Measurements from ENCODE around the gene DMPK.
A peak's percentile ranks its signal among the peaks of the same experiment; 100 is the strongest.

Gene DMPK

GRCh38 chr19:45765702-45766295 is 16.5 kb downstream of the DMPK start:
- Histone ChIP-seq H3K27me3 (ENCODE audit: control insufficient read depth in 5 of 5, insufficient read depth in 4 of 5, low read length in 5 of 5) (peaks cover 0 to 16% (median 5%) of the 10 kb centered on the region in 5 donors), H3K36me3 (ENCODE audit: control insufficient read depth in 5 of 5, insufficient read depth in 5 of 5, low read length in 5 of 5) (peaks cover 0 to 5% (median 0%) of the 10 kb centered on the region in 5 donors), H3K9ac (ENCODE audit: low read length in 5 of 5) (peak overlapping the region in 1 of 5 donors; percentile 79), H3K4me1 (ENCODE audit: control insufficient read depth in 5 of 5, insufficient read depth in 5 of 5, low read length in 5 of 5) (peaks cover 0 to 53% (median 47%) of the 10 kb centered on the region in 5 donors), H3K9me3 (ENCODE audit: control insufficient read depth in 5 of 5, low read length in 5 of 5) (no peaks in the 10 kb centered on the region), H3K27ac (ENCODE audit: low read depth, low read length) (no peak overlapping the region), H3K4me3 (ENCODE audit: low read depth in 1 of 5, low read length in 5 of 5) (no peak overlapping the region)

GRCh38 chr19:45764945-45765701 is 17.2 kb downstream of the DMPK start:
- Histone ChIP-seq H3K9me3 (ENCODE audit: control insufficient read depth in 5 of 5, low read length in 5 of 5) (no peaks in the 10 kb centered on the region), H3K36me3 (ENCODE audit: control insufficient read depth in 5 of 5, insufficient read depth in 5 of 5, low read length in 5 of 5) (peaks cover 0 to 5% (median 0%) of the 10 kb centered on the region in 5 donors), H3K27me3 (ENCODE audit: control insufficient read depth in 5 of 5, insufficient read depth in 4 of 5, low read length in 5 of 5) (peaks cover 0 to 16% (median 5%) of the 10 kb centered on the region in 5 donors), H3K4me1 (ENCODE audit: control insufficient read depth in 5 of 5, insufficient read depth in 5 of 5, low read length in 5 of 5) (peaks cover 0 to 47% (median 41%) of the 10 kb centered on the region in 5 donors), H3K27ac (ENCODE audit: low read depth, low read length) (no peak overlapping the region), H3K9ac (ENCODE audit: low read length in 5 of 5) (peak overlapping the region in 1 of 5 donors; percentile 5), H3K4me3 (ENCODE audit: low read depth in 1 of 5, low read length in 5 of 5) (no peak overlapping the region)

- Histone ChIP-seq H3K27me3 (ENCODE audit: control insufficient read depth in 5 of 5, insufficient read depth in 4 of 5, low read length in 5 of 5) (peaks cover 0 to 16% (median 5%) of the 10 kb centered on the region in 5 donors), H3K4me3 (ENCODE audit: low read depth in 1 of 5, low read length in 5 of 5) (no peak overlapping the region), H3K4me1 (ENCODE audit: control insufficient read depth in 5 of 5, insufficient read depth in 5 of 5, low read length in 5 of 5) (peaks cover 0 to 41% (median 35%) of the 10 kb centered on the region in 5 donors), H3K9ac (ENCODE audit: low read length in 5 of 5) (peak overlapping the region in 1 of 5 donors; percentile 8), H3K9me3 (ENCODE audit: control insufficient read depth in 5 of 5, low read length in 5 of 5) (no peaks in the 10 kb centered on the region), H3K27ac (ENCODE audit: low read depth, low read length) (no peak overlapping the region), H3K36me3 (ENCODE audit: control insufficient read depth in 5 of 5, insufficient read depth in 5 of 5, low read length in 5 of 5) (peaks cover 0 to 5% (median 0%) of the 10 kb centered on the region in 5 donors)
Observed at GRCh38 chr19:45764475-45764874, 17.8 kb downstream of the DMPK start.

- no peak overlapping the region for H3K27ac ChIP-seq (ENCODE audit: low read depth, low read length)
- peaks cover 0 to 19% (median 5%) of the 10 kb centered on the region in 5 donors for H3K27me3 ChIP-seq (ENCODE audit: control insufficient read depth in 5 of 5, insufficient read depth in 4 of 5, low read length in 5 of 5)
- H3K9ac ChIP-seq (ENCODE audit: low read length in 5 of 5) = peak overlapping the region in 2 of 5 donors; percentile 3 to 8
- H3K36me3 ChIP-seq (ENCODE audit: control insufficient read depth in 5 of 5, insufficient read depth in 5 of 5, low read length in 5 of 5) = peaks cover 0 to 5% (median 0%) of the 10 kb centered on the region in 5 donors
- H3K4me1 ChIP-seq (ENCODE audit: control insufficient read depth in 5 of 5, insufficient read depth in 5 of 5, low read length in 5 of 5) = peaks cover 0 to 37% (median 35%) of the 10 kb centered on the region in 5 donors
- H3K4me3 ChIP-seq (ENCODE audit: low read depth in 1 of 5, low read length in 5 of 5) = no peak overlapping the region
- H3K9me3 ChIP-seq (ENCODE audit: control insufficient read depth in 5 of 5, low read length in 5 of 5) = no peaks in the 10 kb centered on the region
Observed at GRCh38 chr19:45763691-45764294, 18.5 kb downstream of the DMPK start.

- peaks cover 0 to 20% (median 5%) of the 10 kb centered on the region in 5 donors for H3K27me3 ChIP-seq (ENCODE audit: control insufficient read depth in 5 of 5, insufficient read depth in 4 of 5, low read length in 5 of 5)
- no peak overlapping the region for H3K4me3 ChIP-seq (ENCODE audit: low read depth in 1 of 5, low read length in 5 of 5)
- no peak overlapping the region for H3K9ac ChIP-seq (ENCODE audit: low read length in 5 of 5)
- H3K36me3 ChIP-seq (ENCODE audit: control insufficient read depth in 5 of 5, insufficient read depth in 5 of 5, low read length in 5 of 5) = peaks cover 0 to 5% (median 0%) of the 10 kb centered on the region in 5 donors
- H3K4me1 ChIP-seq (ENCODE audit: control insufficient read depth in 5 of 5, insufficient read depth in 5 of 5, low read length in 5 of 5) = peaks cover 0 to 36% (median 32%) of the 10 kb centered on the region in 5 donors
- no peak overlapping the region for H3K27ac ChIP-seq (ENCODE audit: low read depth, low read length)
- H3K9me3 ChIP-seq (ENCODE audit: control insufficient read depth in 5 of 5, low read length in 5 of 5) = no peaks in the 10 kb centered on the region
Observed at GRCh38 chr19:45762870-45763631, 19.2 kb downstream of the DMPK start.

GRCh38 chr19:45761714-45762113 is 20.6 kb downstream of the DMPK start:
- no peaks in the 10 kb centered on the region for H3K9me3 ChIP-seq (ENCODE audit: control insufficient read depth in 5 of 5, low read length in 5 of 5)
- H3K36me3 ChIP-seq (ENCODE audit: control insufficient read depth in 5 of 5, insufficient read depth in 5 of 5, low read length in 5 of 5) = peaks cover 0 to 5% (median 0%) of the 10 kb centered on the region in 5 donors
- H3K4me1 ChIP-seq (ENCODE audit: control insufficient read depth in 5 of 5, insufficient read depth in 5 of 5, low read length in 5 of 5) = peaks cover 0 to 22% (median 19%) of the 10 kb centered on the region in 5 donors
- H3K9ac ChIP-seq (ENCODE audit: low read length in 5 of 5) = no peak overlapping the region
- peaks cover 0 to 20% (median 5%) of the 10 kb centered on the region in 5 donors for H3K27me3 ChIP-seq (ENCODE audit: control insufficient read depth in 5 of 5, insufficient read depth in 4 of 5, low read length in 5 of 5)
- H3K27ac ChIP-seq (ENCODE audit: low read depth, low read length) = no peak overlapping the region
- no peak overlapping the region for H3K4me3 ChIP-seq (ENCODE audit: low read depth in 1 of 5, low read length in 5 of 5)

- H3K27me3 ChIP-seq (ENCODE audit: control insufficient read depth in 5 of 5, insufficient read depth in 4 of 5, low read length in 5 of 5) = peaks cover 0 to 14% (median 5%) of the 10 kb centered on the region in 5 donors
- peak overlapping the region in 1 of 5 donors; percentile 14 for H3K9ac ChIP-seq (ENCODE audit: low read length in 5 of 5)
- H3K9me3 ChIP-seq (ENCODE audit: control insufficient read depth in 5 of 5, low read length in 5 of 5) = no peaks in the 10 kb centered on the region
- H3K27ac ChIP-seq (ENCODE audit: low read depth, low read length) = no peak overlapping the region
- H3K4me3 ChIP-seq (ENCODE audit: low read depth in 1 of 5, low read length in 5 of 5) = no peak overlapping the region
- peaks cover 0 to 2% (median 1%) of the 10 kb centered on the region in 5 donors for H3K4me1 ChIP-seq (ENCODE audit: control insufficient read depth in 5 of 5, insufficient read depth in 5 of 5, low read length in 5 of 5)
- H3K36me3 ChIP-seq (ENCODE audit: control insufficient read depth in 5 of 5, insufficient read depth in 5 of 5, low read length in 5 of 5) = no peaks in the 10 kb centered on the region
Observed at GRCh38 chr19:45758921-45759320, 23.4 kb downstream of the DMPK start.

GRCh38 chr19:45757695-45758094 is 24.6 kb downstream of the DMPK start:
- Histone ChIP-seq H3K36me3 (ENCODE audit: control insufficient read depth in 5 of 5, insufficient read depth in 5 of 5, low read length in 5 of 5) (no peaks in the 10 kb centered on the region), H3K4me1 (ENCODE audit: control insufficient read depth in 5 of 5, insufficient read depth in 5 of 5, low read length in 5 of 5) (no peaks in the 10 kb centered on the region), H3K9ac (ENCODE audit: low read length in 5 of 5) (no peak overlapping the region), H3K4me3 (ENCODE audit: low read depth in 1 of 5, low read length in 5 of 5) (no peak overlapping the region), H3K27ac (ENCODE audit: low read depth, low read length) (no peak overlapping the region), H3K9me3 (ENCODE audit: control insufficient read depth in 5 of 5, low read length in 5 of 5) (no peaks in the 10 kb centered on the region), H3K27me3 (ENCODE audit: control insufficient read depth in 5 of 5, insufficient read depth in 4 of 5, low read length in 5 of 5) (peaks cover 0 to 5% (median 0%) of the 10 kb centered on the region in 5 donors)

- H3K36me3 ChIP-seq (ENCODE audit: control insufficient read depth in 5 of 5, insufficient read depth in 5 of 5, low read length in 5 of 5) = no peaks in the 10 kb centered on the region
- H3K27ac ChIP-seq (ENCODE audit: low read depth, low read length) = no peak overlapping the region
- peaks cover 0 to 4% (median 0%) of the 10 kb centered on the region in 5 donors for H3K27me3 ChIP-seq (ENCODE audit: control insufficient read depth in 5 of 5, insufficient read depth in 4 of 5, low read length in 5 of 5)
- no peak overlapping the region for H3K4me3 ChIP-seq (ENCODE audit: low read depth in 1 of 5, low read length in 5 of 5)
- H3K9ac ChIP-seq (ENCODE audit: low read length in 5 of 5) = no peak overlapping the region
- no peaks in the 10 kb centered on the region for H3K4me1 ChIP-seq (ENCODE audit: control insufficient read depth in 5 of 5, insufficient read depth in 5 of 5, low read length in 5 of 5)
- no peaks in the 10 kb centered on the region for H3K9me3 ChIP-seq (ENCODE audit: control insufficient read depth in 5 of 5, low read length in 5 of 5)
Observed at GRCh38 chr19:45754323-45754722, 28.0 kb downstream of the DMPK start.
